ENCODE data around the gene OFD1. TPM values are rescaled to one million over a fixed set of nuclear protein-coding genes. Genes with fewer than 3 reads are reported as not detected.

The OFD1 gene
- total and polyA plus RNA-seq, 2 of the 8 experiments (the other 6 are each of a cell fraction or from before 2014, with no cell fraction given) = 8.0 to 23.4 TPM

DNA sequence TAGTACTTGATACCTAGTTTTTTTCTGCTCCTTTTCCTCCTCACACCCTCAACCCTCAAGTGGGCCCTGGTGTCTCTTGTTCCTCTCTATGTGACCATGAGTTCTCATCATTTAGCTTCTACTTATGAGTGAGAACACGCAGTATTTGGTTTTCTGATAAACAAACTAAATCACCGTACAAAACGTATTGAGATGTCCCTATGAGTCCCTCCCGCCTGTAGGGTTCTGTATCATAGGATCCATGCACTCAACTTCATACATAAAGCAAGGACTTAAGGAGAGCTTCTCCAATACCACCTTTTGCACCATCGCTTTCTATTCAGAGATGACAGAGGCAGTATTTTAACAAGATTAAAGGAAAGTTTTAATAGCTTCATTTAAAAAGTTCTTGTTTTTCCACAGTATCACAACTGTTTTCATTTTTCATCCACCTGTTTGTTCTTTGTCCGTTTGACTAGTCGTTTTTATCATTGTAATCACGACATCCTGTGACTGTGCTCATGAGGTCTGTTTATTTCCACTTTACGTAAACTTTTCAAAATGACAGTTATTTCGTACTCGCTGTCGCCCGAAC lies 46.1 kb upstream of the OFD1 start (continued):
- TF ChIP-seq, protein P1, sequence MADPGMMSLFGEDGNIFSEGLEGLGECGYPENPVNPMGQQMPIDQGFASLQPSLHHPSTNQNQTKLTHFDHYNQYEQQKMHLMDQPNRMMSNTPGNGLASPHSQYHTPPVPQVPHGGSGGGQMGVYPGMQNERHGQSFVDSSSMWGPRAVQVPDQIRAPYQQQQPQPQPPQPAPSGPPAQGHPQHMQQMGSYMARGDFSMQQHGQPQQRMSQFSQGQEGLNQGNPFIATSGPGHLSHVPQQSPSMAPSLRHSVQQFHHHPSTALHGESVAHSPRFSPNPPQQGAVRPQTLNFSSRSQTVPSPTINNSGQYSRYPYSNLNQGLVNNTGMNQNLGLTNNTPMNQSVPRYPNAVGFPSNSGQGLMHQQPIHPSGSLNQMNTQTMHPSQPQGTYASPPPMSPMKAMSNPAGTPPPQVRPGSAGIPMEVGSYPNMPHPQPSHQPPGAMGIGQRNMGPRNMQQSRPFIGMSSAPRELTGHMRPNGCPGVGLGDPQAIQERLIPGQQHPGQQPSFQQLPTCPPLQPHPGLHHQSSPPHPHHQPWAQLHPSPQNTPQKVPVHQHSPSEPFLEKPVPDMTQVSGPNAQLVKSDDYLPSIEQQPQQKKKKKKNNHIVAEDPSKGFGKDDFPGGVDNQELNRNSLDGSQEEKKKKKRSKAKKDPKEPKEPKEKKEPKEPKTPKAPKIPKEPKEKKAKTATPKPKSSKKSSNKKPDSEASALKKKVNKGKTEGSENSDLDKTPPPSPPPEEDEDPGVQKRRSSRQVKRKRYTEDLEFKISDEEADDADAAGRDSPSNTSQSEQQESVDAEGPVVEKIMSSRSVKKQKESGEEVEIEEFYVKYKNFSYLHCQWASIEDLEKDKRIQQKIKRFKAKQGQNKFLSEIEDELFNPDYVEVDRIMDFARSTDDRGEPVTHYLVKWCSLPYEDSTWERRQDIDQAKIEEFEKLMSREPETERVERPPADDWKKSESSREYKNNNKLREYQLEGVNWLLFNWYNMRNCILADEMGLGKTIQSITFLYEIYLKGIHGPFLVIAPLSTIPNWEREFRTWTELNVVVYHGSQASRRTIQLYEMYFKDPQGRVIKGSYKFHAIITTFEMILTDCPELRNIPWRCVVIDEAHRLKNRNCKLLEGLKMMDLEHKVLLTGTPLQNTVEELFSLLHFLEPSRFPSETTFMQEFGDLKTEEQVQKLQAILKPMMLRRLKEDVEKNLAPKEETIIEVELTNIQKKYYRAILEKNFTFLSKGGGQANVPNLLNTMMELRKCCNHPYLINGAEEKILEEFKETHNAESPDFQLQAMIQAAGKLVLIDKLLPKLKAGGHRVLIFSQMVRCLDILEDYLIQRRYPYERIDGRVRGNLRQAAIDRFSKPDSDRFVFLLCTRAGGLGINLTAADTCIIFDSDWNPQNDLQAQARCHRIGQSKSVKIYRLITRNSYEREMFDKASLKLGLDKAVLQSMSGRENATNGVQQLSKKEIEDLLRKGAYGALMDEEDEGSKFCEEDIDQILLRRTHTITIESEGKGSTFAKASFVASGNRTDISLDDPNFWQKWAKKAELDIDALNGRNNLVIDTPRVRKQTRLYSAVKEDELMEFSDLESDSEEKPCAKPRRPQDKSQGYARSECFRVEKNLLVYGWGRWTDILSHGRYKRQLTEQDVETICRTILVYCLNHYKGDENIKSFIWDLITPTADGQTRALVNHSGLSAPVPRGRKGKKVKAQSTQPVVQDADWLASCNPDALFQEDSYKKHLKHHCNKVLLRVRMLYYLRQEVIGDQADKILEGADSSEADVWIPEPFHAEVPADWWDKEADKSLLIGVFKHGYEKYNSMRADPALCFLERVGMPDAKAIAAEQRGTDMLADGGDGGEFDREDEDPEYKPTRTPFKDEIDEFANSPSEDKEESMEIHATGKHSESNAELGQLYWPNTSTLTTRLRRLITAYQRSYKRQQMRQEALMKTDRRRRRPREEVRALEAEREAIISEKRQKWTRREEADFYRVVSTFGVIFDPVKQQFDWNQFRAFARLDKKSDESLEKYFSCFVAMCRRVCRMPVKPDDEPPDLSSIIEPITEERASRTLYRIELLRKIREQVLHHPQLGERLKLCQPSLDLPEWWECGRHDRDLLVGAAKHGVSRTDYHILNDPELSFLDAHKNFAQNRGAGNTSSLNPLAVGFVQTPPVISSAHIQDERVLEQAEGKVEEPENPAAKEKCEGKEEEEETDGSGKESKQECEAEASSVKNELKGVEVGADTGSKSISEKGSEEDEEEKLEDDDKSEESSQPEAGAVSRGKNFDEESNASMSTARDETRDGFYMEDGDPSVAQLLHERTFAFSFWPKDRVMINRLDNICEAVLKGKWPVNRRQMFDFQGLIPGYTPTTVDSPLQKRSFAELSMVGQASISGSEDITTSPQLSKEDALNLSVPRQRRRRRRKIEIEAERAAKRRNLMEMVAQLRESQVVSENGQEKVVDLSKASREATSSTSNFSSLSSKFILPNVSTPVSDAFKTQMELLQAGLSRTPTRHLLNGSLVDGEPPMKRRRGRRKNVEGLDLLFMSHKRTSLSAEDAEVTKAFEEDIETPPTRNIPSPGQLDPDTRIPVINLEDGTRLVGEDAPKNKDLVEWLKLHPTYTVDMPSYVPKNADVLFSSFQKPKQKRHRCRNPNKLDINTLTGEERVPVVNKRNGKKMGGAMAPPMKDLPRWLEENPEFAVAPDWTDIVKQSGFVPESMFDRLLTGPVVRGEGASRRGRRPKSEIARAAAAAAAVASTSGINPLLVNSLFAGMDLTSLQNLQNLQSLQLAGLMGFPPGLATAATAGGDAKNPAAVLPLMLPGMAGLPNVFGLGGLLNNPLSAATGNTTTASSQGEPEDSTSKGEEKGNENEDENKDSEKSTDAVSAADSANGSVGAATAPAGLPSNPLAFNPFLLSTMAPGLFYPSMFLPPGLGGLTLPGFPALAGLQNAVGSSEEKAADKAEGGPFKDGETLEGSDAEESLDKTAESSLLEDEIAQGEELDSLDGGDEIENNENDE (IDR thresholded peaks at IDR 0.05; ENCODE audit: insufficient replicate concordance, low read length) = no peak
- TF ChIP-seq, protein P2, sequence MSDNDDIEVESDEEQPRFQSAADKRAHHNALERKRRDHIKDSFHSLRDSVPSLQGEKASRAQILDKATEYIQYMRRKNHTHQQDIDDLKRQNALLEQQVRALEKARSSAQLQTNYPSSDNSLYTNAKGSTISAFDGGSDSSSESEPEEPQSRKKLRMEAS (IDR thresholded peaks at IDR 0.05) = no peak
- TF ChIP-seq CEBPB (IDR thresholded peaks at IDR 0.05; ENCODE audit: low read depth, low read length) = no peak
- no peak for TF ChIP-seq SIX5 (IDR thresholded peaks at IDR 0.05; ENCODE audit: low read depth, low read length)

Measured in H1 (cell line).